HEK293T (cell line): ENCODE results near the gene LRP2BP.

ENCODE experiments used
- CTCF ChIA-PET: fragments of 350-600 bp; formaldehyde crosslinking; extraction: SDS; loops from one replicate; lab custom pipeline; 2021; ENCODE audit warnings: antibody characterized with exemption, inconsistent platforms; lab: Yijun Ruan, JAX
- POLR2A ChIA-PET: fragments of 350-600 bp; formaldehyde crosslinking; extraction: SDS; loops from one replicate; lab custom pipeline; 2020; ENCODE audit warnings: antibody characterized with exemption, inconsistent platforms; lab: Yijun Ruan, JAX
- DNase-seq: peaks from one replicate; pipeline ENCODE4 v3.0.0; 2012; ENCODE audit warnings: mixed read lengths; ENCODE audit errors: extremely low spot score
- ARNT ChIP-seq: fragments of 450-650 bp; IDR thresholded peaks from 2 replicates; pipeline ENCODE4 v1.6.1; 2017; ENCODE audit warnings: mild to moderate bottlenecking
- BHLHE40 ChIP-seq: fragments of 450-650 bp; IDR thresholded peaks from 2 replicates; pipeline ENCODE4 v1.6.1; 2016; ENCODE audit warnings: mild to moderate bottlenecking, moderate library complexity, borderline replicate concordance
- CTBP1 ChIP-seq: fragments of 450-650 bp; IDR thresholded peaks from 2 replicates; pipeline ENCODE4 v1.6.1; 2016; ENCODE audit warnings: borderline replicate concordance
- ELF4 ChIP-seq: fragments of 450-650 bp; IDR thresholded peaks from 2 replicates; pipeline ENCODE4 v1.6.1; 2017; ENCODE audit warnings: antibody characterized with exemption
- FOXA1 ChIP-seq: fragments of 450-650 bp; IDR thresholded peaks from 2 replicates; pipeline ENCODE4 v1.6.1; 2016; ENCODE audit warnings: mild to moderate bottlenecking
- FOXK2 ChIP-seq: fragments of 450-650 bp; IDR thresholded peaks from 2 replicates; pipeline ENCODE4 v1.6.1; 2016; ENCODE audit warnings: mild to moderate bottlenecking
- FOXM1 ChIP-seq: fragments of 450-650 bp; IDR thresholded peaks from 2 replicates; pipeline ENCODE4 v1.6.1; 2017; ENCODE audit warnings: mild to moderate bottlenecking, borderline replicate concordance
- HDGF ChIP-seq: fragments of 450-650 bp; IDR thresholded peaks from 2 replicates; pipeline ENCODE4 v1.6.1; 2017; ENCODE audit warnings: antibody characterized with exemption, borderline replicate concordance
- L3MBTL2 ChIP-seq: fragments of 450-650 bp; conservative IDR thresholded peaks from 2 replicates; pipeline ENCODE4 v1.6.1; 2016; ENCODE audit warnings: mild to moderate bottlenecking
- LEF1 ChIP-seq: fragments of 450-650 bp; IDR thresholded peaks from 2 replicates; pipeline ENCODE4 v1.6.1; 2017; ENCODE audit warnings: mild to moderate bottlenecking, borderline replicate concordance
- NFRKB ChIP-seq: fragments of 450-650 bp; IDR thresholded peaks from 2 replicates; pipeline ENCODE4 v1.6.1; 2016; ENCODE audit warnings: mild to moderate bottlenecking, moderate library complexity
- PKNOX1 ChIP-seq: fragments of 450-650 bp; IDR thresholded peaks from 2 replicates; pipeline ENCODE4 v1.6.1; 2016
- SP1 ChIP-seq: fragments of 450-650 bp; IDR thresholded peaks from 2 replicates; pipeline ENCODE4 v1.6.1; 2017
- SUZ12 ChIP-seq: fragments of 450-650 bp; IDR thresholded peaks from 2 replicates; pipeline ENCODE4 v1.6.1; 2016; ENCODE audit warnings: mild to moderate bottlenecking
- TARDBP ChIP-seq: fragments of 450-650 bp; IDR thresholded peaks from 2 replicates; pipeline ENCODE4 v1.6.1; 2016
- ZNF384 ChIP-seq: fragments of 450-650 bp; IDR thresholded peaks from 2 replicates; pipeline ENCODE4 v1.6.1; 2016

LRP2BP gene

DNA sequence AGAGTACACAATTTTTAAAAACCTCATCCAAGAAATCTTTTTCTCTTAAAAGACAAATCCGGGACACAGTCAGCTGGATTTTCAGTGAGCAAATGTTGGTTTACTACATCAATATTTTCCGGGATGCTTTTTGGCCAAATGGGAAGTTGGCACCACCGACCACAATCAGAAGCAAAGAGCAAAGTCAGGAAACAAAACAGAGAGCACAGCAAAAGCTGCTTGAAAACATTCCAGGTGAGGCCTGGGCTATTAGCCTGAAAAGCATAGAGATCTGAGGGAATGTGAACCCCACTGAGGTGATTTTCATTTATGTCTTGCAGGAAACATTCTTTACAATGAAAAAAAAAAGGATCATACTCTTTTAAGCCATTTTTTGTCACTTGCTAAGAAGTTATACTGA is 33.9 kb downstream of the LRP2BP start:
- no peak for TF ChIP-seq BHLHE40
- TF ChIP-seq SP1, result no peak
- no peak for TF ChIP-seq ARNT
- TF ChIP-seq FOXA1, result no peak
- TF ChIP-seq FOXM1, result no peak
- TF ChIP-seq FOXK2, result no peak
- TF ChIP-seq NFRKB, result no peak
- no peak for TF ChIP-seq ELF4
- no peak for TF ChIP-seq LEF1
- TF ChIP-seq CTBP1, result no peak
- no peak for TF ChIP-seq HDGF
- CTCF ChIA-PET, result no interaction called here
- POLR2A ChIA-PET, result no interaction called here
- no peak for DNase-seq

DNA sequence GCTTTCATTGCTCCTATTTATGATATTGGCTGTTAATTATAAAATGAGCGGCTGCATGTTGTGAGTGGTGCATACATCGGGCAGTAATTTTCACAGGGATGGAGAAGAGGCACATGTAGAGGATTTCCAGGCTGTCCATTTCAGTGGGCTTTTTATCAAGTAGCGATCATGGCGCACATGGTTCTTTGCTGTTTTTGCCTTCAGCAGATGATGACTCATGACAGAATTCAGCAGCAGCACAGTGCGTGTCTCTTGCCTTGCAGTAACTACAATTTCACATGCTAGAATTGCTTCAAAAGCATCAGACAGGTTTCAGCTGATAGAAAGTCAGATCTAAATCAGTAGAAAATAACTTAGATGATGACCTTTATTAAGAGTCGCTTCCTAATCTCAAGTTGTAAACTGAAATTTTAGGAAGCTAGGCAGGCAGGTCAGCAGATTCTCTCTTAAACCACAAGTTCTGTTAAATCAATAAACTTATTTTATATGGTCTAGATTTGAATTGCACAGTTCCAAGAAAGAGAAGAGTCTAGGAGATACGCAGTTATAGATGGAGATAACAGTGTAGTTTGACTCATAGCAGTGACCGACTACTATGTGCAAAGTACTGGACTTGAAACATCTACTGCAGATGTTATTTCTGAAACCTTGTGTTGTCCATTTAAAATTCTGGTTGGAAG is 35.8 kb downstream of the LRP2BP start:
- TF ChIP-seq BHLHE40 (no peak), TARDBP (no peak), L3MBTL2 (no peak)
- ChIA-PET CTCF (interaction anchor here (0.6 kb wide), 1 partner anchor 297 kb away, joined by 3 read pairs; no protein-coding TSS in a partner anchor), POLR2A (interaction anchor here (0.6 kb wide), 1 partner anchor 240 kb away, joined by 3 read pairs; no protein-coding TSS in a partner anchor)
- DNase-seq, result no peak

GRCh38 chr4:185358959-185359358 is 36.8 kb downstream of the LRP2BP start:
- POLR2A ChIA-PET, result no interaction called here
- TF ChIP-seq CTBP1, result no peak
- no peak for TF ChIP-seq FOXM1
- no peak for TF ChIP-seq ELF4
- TF ChIP-seq LEF1, result no peak
- no peak for TF ChIP-seq HDGF
- TF ChIP-seq SUZ12, result no peak
- TF ChIP-seq FOXA1, result no peak
- TF ChIP-seq FOXK2, result no peak
- no peak for TF ChIP-seq ZNF384
- no peak for TF ChIP-seq NFRKB
- TF ChIP-seq TARDBP, result no peak
- CTCF ChIA-PET, result interaction anchor here (0.7 kb wide), 1 partner anchor 1389 kb away, joined by 4 read pairs; no protein-coding TSS in a partner anchor
- DNase-seq, result no peak

DNA sequence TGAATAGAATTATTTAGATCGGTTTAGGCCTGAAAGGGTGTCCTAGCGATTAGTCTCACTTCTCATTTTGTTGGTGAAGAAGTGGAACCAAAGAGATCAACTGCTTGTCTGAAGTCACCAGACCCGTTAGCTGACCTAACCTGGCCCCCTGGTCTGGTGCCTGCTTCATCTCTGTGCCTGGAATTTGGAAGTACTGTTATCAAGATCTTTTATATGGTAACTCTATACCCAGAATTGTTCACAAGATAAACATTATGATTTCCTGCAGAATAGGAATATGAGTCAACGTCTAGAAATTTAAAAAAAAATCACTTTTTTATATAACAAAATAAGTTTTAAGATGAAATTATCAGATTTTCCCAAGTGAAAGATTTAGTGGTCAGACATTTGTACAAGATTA is 37.2 kb downstream of the LRP2BP start:
- POLR2A ChIA-PET, result no interaction called here
- CTCF ChIA-PET, result interaction anchor here (0.7 kb wide), 1 partner anchor 1389 kb away, joined by 4 read pairs; no protein-coding TSS in a partner anchor
- TF ChIP-seq TARDBP, result no peak
- TF ChIP-seq SUZ12, result no peak
- no peak for TF ChIP-seq FOXA1
- TF ChIP-seq L3MBTL2, result no peak
- TF ChIP-seq SP1, result no peak
- no peak for TF ChIP-seq LEF1
- no peak for TF ChIP-seq FOXK2
- no peak for TF ChIP-seq ZNF384
- TF ChIP-seq NFRKB, result no peak
- no peak for TF ChIP-seq BHLHE40
- TF ChIP-seq HDGF, result no peak
- no peak for TF ChIP-seq FOXM1
- TF ChIP-seq ARNT, result no peak
- no peak for DNase-seq

DNA sequence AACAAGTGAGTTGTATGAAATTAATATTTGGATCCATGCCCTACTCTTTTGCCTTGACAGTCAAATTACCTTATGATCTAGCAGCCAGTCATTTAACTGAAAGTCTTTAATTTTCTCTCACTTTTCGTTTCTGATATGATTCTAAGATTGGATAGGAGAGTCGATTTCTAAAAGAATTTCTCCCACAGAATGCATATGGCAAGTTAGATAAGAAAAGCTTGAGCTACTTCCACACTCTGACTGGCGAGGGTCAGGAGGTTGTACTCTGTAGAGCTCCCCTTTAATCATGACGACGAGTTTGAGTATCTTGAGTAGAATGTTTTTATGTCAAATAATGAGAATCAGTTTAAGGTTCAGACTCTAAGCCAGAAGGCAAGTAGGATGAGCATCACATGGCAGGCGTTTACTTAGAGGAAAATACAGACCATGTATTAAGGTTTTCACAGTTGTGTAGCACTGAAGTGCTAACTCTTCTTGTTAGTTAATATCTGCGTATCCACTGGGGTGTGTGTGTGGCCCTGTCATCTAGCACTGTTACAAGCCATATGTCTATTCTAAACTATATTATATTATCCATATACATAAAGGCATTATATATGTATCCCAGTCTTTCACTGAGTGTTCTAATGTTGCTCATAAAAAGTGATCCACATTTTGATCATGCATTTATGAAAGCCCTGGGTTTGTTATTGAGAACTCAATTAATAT is 37.8 kb downstream of the LRP2BP start:
- DNase-seq, result no peak
- TF ChIP-seq CTBP1 (no peak), TARDBP (no peak), FOXK2 (no peak), BHLHE40 (no peak), SUZ12 (no peak), PKNOX1 (no peak), SP1 (no peak), FOXM1 (no peak), ELF4 (no peak)
- ChIA-PET CTCF (no interaction called here), POLR2A (no interaction called here)

- POLR2A ChIA-PET, result no interaction called here
- no peak for TF ChIP-seq TARDBP
- no peak for TF ChIP-seq CTBP1
- no peak for TF ChIP-seq FOXK2
- TF ChIP-seq LEF1, result no peak
- TF ChIP-seq HDGF, result no peak
- TF ChIP-seq BHLHE40, result no peak
- TF ChIP-seq ARNT, result no peak
- TF ChIP-seq ZNF384, result no peak
- no peak for TF ChIP-seq PKNOX1
- no peak for TF ChIP-seq FOXA1
- TF ChIP-seq SUZ12, result no peak
- no peak for TF ChIP-seq L3MBTL2
- no peak for TF ChIP-seq ELF4
- TF ChIP-seq NFRKB, result no peak
- TF ChIP-seq FOXM1, result no peak
- no peak for TF ChIP-seq SP1
- CTCF ChIA-PET, result no interaction called here
Measured at GRCh38 chr4:185357211-185357610, 38.5 kb downstream of the LRP2BP start.

GRCh38 chr4:185352741-185353140 is 43.0 kb downstream of the LRP2BP start:
- no peak for DNase-seq
- CTCF ChIA-PET, result no interaction called here
- TF ChIP-seq SUZ12, result no peak
- TF ChIP-seq BHLHE40, result no peak
- TF ChIP-seq PKNOX1, result no peak
- TF ChIP-seq TARDBP, result no peak
- TF ChIP-seq FOXA1, result no peak
- no peak for TF ChIP-seq HDGF
- no peak for TF ChIP-seq CTBP1
- TF ChIP-seq ELF4, result no peak
- no peak for TF ChIP-seq FOXM1
- no peak for TF ChIP-seq ZNF384
- TF ChIP-seq ARNT, result no peak
- TF ChIP-seq L3MBTL2, result no peak
- no peak for TF ChIP-seq LEF1
- TF ChIP-seq FOXK2, result no peak
- TF ChIP-seq SP1, result no peak
- TF ChIP-seq NFRKB, result no peak
- POLR2A ChIA-PET, result interaction anchor here (0.7 kb wide), 1 partner anchor 18 kb away, joined by 3 read pairs; no protein-coding TSS in a partner anchor

More at GRCh38 chr4:185357211-185357610, 38.5 kb downstream of the LRP2BP start:
- DNase-seq, result no peak
